ENCODE data around the gene SOX12.
A peak's percentile ranks its signal among the peaks of the same experiment; 100 is the strongest.

SOX12 gene

GRCh38 chr20:325045-325888 is at the start of gene SOX12:
TSS of gene SOX12 (plus strand) at chr20:325552. CDS start at chr20:325925, 373 bp downstream.
- no peaks in the 10 kb centered on the region for H4K20me1 ChIP-seq (ENCODE audit: insufficient read depth, low read length)
- peak within 1 kb of the TSS; percentile 82 for H3K9ac ChIP-seq (ENCODE audit: low read length)
- peak within 1 kb of the TSS; percentile 100 for H3K4me2 ChIP-seq (ENCODE audit: low read depth, low read length)
- peak within 1 kb of the TSS; percentile 84 for H2AFZ ChIP-seq (ENCODE audit: low read length)
- H3F3A ChIP-seq (ENCODE audit: insufficient read depth, low read length): peaks cover 17% of the 10 kb centered on the region
- H3K9me2 ChIP-seq (replicated peaks; ENCODE audit: insufficient read depth, low read length): no peaks in the 10 kb centered on the region
- H3K27me3 ChIP-seq (replicated peaks; ENCODE audit: insufficient read depth, low read length): no peaks in the 10 kb centered on the region
- H3K27ac ChIP-seq (ENCODE audit: low read length): peak within 1 kb of the TSS; percentile 90
- H3K79me2 ChIP-seq (ENCODE audit: low read length): peaks cover 10% of the 10 kb centered on the region; the same call in 1 of the 2 replicates
- H3K9me3 ChIP-seq (replicated peaks; ENCODE audit: insufficient read depth, low read length): no peaks in the 10 kb centered on the region
- H3K36me3 ChIP-seq (replicated peaks; ENCODE audit: insufficient read depth, low read length): no peaks in the 10 kb centered on the region
- TF ChIP-seq CTCF (IDR thresholded peaks at IDR 0.05; ENCODE audit: low read length): no peak
- TF ChIP-seq EZH2phosphoT487 (IDR thresholded peaks at IDR 0.05; ENCODE audit: low read length): no peak
- TF ChIP-seq EZH2 (optimal IDR thresholded peaks at IDR 0.05; ENCODE audit: low read depth, low read length): no peak
- peak; percentile 94 for DNase-seq
- H3K4me3 ChIP-seq (ENCODE audit: low read length): peak within 1 kb of the TSS; percentile 87
- H3K4me1 ChIP-seq (ENCODE audit: low read length): no peaks in the 10 kb centered on the region; the same call in 1 of the 2 replicates

GRCh38 chr20:275791-276190 is 49.6 kb upstream of the SOX12 start:
- Histone ChIP-seq H3K9me2 (replicated peaks; ENCODE audit: insufficient read depth, low read length) (no peaks in the 10 kb centered on the region), H3K9me3 (replicated peaks; ENCODE audit: insufficient read depth, low read length) (no peaks in the 10 kb centered on the region), H3K36me3 (replicated peaks; ENCODE audit: insufficient read depth, low read length) (no peaks in the 10 kb centered on the region), H3K9ac (ENCODE audit: low read length) (no peak overlapping the region), H4K20me1 (ENCODE audit: insufficient read depth, low read length) (no peaks in the 10 kb centered on the region), H3K4me1 (ENCODE audit: low read length) (no peaks in the 10 kb centered on the region), H3K27me3 (replicated peaks; ENCODE audit: insufficient read depth, low read length) (no peaks in the 10 kb centered on the region), H2AFZ (ENCODE audit: low read length) (no peak overlapping the region), H3K79me2 (ENCODE audit: low read length) (no peaks in the 10 kb centered on the region), H3K27ac (ENCODE audit: low read length) (no peak overlapping the region), H3K4me3 (ENCODE audit: low read length) (no peak overlapping the region), H3F3A (ENCODE audit: insufficient read depth, low read length) (no peaks in the 10 kb centered on the region), H3K4me2 (ENCODE audit: low read depth, low read length) (no peak overlapping the region)
- TF ChIP-seq EZH2 (optimal IDR thresholded peaks at IDR 0.05; ENCODE audit: low read depth, low read length) (no peak), CTCF (IDR thresholded peaks at IDR 0.05; ENCODE audit: low read length) (no peak), EZH2phosphoT487 (IDR thresholded peaks at IDR 0.05; ENCODE audit: low read length) (no peak)
- DNase-seq: no peak

GRCh38 chr20:276620-277495 is 48.5 kb upstream of the SOX12 start:
- DNase-seq: no peak
- Histone ChIP-seq H2AFZ (ENCODE audit: low read length) (no peak overlapping the region), H3K9ac (ENCODE audit: low read length) (no peak overlapping the region), H3K27me3 (replicated peaks; ENCODE audit: insufficient read depth, low read length) (no peaks in the 10 kb centered on the region), H3K27ac (ENCODE audit: low read length) (no peak overlapping the region), H3K4me1 (ENCODE audit: low read length) (no peaks in the 10 kb centered on the region), H3K4me3 (ENCODE audit: low read length) (no peak overlapping the region), H4K20me1 (ENCODE audit: insufficient read depth, low read length) (no peaks in the 10 kb centered on the region), H3F3A (ENCODE audit: insufficient read depth, low read length) (no peaks in the 10 kb centered on the region), H3K4me2 (ENCODE audit: low read depth, low read length) (no peak overlapping the region), H3K9me2 (replicated peaks; ENCODE audit: insufficient read depth, low read length) (no peaks in the 10 kb centered on the region), H3K9me3 (replicated peaks; ENCODE audit: insufficient read depth, low read length) (no peaks in the 10 kb centered on the region), H3K36me3 (replicated peaks; ENCODE audit: insufficient read depth, low read length) (no peaks in the 10 kb centered on the region), H3K79me2 (ENCODE audit: low read length) (no peaks in the 10 kb centered on the region)
- TF ChIP-seq EZH2phosphoT487 (IDR thresholded peaks at IDR 0.05; ENCODE audit: low read length) (no peak), EZH2 (optimal IDR thresholded peaks at IDR 0.05; ENCODE audit: low read depth, low read length) (no peak), CTCF (IDR thresholded peaks at IDR 0.05; ENCODE audit: low read length) (no peak)

All from MM.1S (cell line).